Esophagus (tissue), 2 donors: Measurements from ENCODE around the gene PTCH2. TPM values are rescaled to one million over a fixed set of nuclear protein-coding genes. Genes with fewer than 3 reads are reported as not detected.
A peak's percentile ranks its signal among the peaks of the same experiment; 100 is the strongest.
"Not testable (repeated sequence)": the region's sequence is repeated elsewhere in the genome, so short reads cannot be mapped to it uniquely, and the experiment has no call there.

Experiments
- H3K27ac ChIP-seq, 2 donors: one replicate each; pipeline ENCODE4 v1.5.1; 2013; ENCODE audit warnings: low read depth in 2 of 2, mild to moderate bottlenecking in 2 of 2, inconsistent platforms in 1 of 2, low read length in 1 of 2, moderate library complexity in 1 of 2
- H3K27me3 ChIP-seq, 2 donors: one replicate each; pipeline ENCODE4 v1.6.1; 2013; ENCODE audit warnings: low read length in 2 of 2, control low read depth in 1 of 2, mild to moderate bottlenecking in 1 of 2; ENCODE audit not compliant: insufficient read depth in 2 of 2, control insufficient read depth in 1 of 2
- H3K36me3 ChIP-seq, 2 donors: one replicate each; pipeline ENCODE4 v1.6.1; 2013; ENCODE audit warnings: low read length in 1 of 2; ENCODE audit not compliant: control insufficient read depth in 2 of 2, insufficient read depth in 2 of 2
- H3K4me1 ChIP-seq, 2 donors: one replicate each; pipeline ENCODE4 v1.6.1; 2013; ENCODE audit warnings: low read length in 1 of 2; ENCODE audit not compliant: control insufficient read depth in 2 of 2, insufficient read depth in 2 of 2
- H3K4me3 ChIP-seq, 2 donors: one replicate each; pipeline ENCODE4 v1.5.1; 2013; ENCODE audit warnings: low read length in 2 of 2, mild to moderate bottlenecking in 2 of 2, low read depth in 1 of 2, moderate library complexity in 1 of 2
- H3K9me3 ChIP-seq, 2 donors: one replicate each; pipeline ENCODE4 v1.6.1; 2013; ENCODE audit warnings: mild to moderate bottlenecking in 2 of 2, low read depth in 1 of 2, low read length in 1 of 2, moderate library complexity in 1 of 2; ENCODE audit not compliant: control insufficient read depth in 2 of 2, insufficient read depth in 1 of 2
- WGBS, 2 donors: extraction: QIAGEN DNeasy Blood & Tissue Kit; methylation state at CpG; one replicate each; pipeline ENCODE4 v1.1.7; 2013; 5-methylcytosine and 5-hydroxymethylcytosine counted together
- polyA plus RNA-seq, 2 donors: library from polyadenylated mRNA; stranded (reverse); fragments of 200-250 nt; gene quantifications; one replicate each; pipeline ENCODE4 v1.2.3, GENCODE V29; 2013
- donor health status: healthy with polysubstance abuse.
- donor health status: Bipolar disorder and iron deficiency.

Gene PTCH2
- polyA plus RNA-seq, 2 donors = 0.34 to 0.71 TPM

GRCh38 chr1:44848456-44849181, 5.6 kb upstream of the PTCH2 start:
- no peaks in the 10 kb centered on the region for H3K27me3 ChIP-seq
- peaks cover 0 to 2% of the 10 kb centered on the region in 2 donors for H3K36me3 ChIP-seq
- no peaks in the 10 kb centered on the region for H3K4me1 ChIP-seq
- H3K4me3 ChIP-seq = no peak overlapping the region
- H3K9me3 ChIP-seq = no peaks in the 10 kb centered on the region
- WGBS, 2 donors = 82 to 86% methylated on average over 7 of the region's 7 CpGs
- no peak overlapping the region for H3K27ac ChIP-seq

- no peaks in the 10 kb centered on the region for H3K27me3 ChIP-seq
- no peak overlapping the region for H3K27ac ChIP-seq
- 77 to 91% methylated on average over 1 of the region's 1 CpG for WGBS, 2 donors
These were observed 4.8 kb upstream of the PTCH2 start for GRCh38 chr1:44847845-44848244.

DNA sequence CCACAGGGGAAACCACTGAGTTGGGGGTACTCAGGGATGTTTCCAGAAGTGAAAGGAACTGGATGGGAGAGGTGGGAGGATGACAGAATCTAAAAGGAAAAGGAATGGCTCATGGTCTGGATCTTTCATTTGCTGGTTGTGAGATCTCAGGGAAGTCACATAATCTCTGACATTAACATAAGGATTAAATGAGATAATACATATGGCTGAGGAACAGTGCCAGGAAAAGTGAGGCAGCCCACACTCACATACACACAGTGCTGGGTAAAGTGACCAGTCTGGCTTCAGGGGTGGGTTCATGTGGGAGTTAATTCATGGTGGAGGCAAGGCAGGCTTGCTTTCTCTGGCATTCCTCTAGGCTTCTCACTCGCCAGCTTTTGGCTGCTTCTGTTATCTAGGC, 3.9 kb upstream of the PTCH2 start:
- no peak overlapping the region for H3K27ac ChIP-seq
- no peaks in the 10 kb centered on the region for H3K27me3 ChIP-seq
- H3K4me1 ChIP-seq = peaks cover 0 to 3% of the 10 kb centered on the region in 2 donors
- H3K4me3 ChIP-seq = no peak overlapping the region
- 88 to 93% methylated on average over 1 of the region's 1 CpG for WGBS, 2 donors
- H3K9me3 ChIP-seq = no peaks in the 10 kb centered on the region
- H3K36me3 ChIP-seq = peaks cover 0 to 2% of the 10 kb centered on the region in 2 donors

More at GRCh38 chr1:44847845-44848244, 4.8 kb upstream of the PTCH2 start:
- H3K9me3 ChIP-seq = no peaks in the 10 kb centered on the region
- no peaks in the 10 kb centered on the region for H3K4me1 ChIP-seq
- no peak overlapping the region for H3K4me3 ChIP-seq
- H3K36me3 ChIP-seq = peaks cover 0 to 2% of the 10 kb centered on the region in 2 donors

DNA sequence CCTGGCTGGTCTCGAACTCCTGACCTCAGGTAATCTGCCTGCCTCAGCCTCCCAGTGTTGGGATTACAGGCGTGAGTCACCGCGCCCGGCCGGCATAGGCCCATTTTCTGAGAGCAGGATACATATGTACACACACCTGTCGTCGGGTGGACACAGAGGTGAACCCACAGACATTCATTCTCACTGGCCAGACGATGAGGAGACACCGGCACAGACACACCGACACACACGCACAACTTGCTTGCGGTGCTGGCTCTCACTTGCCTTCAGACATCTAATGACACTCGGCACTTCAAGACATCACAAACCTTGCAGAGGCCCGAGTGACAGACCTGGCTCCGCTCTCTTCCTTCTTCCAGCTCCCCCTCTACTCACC, 579 bp downstream of the PTCH2 start:
- WGBS, 2 donors = 45 to 46% methylated on average over 16 of the region's 16 CpGs
- H3K27me3 ChIP-seq = no peaks in the 10 kb centered on the region
- H3K4me3 ChIP-seq = peak overlapping the region; percentile 44 to 51
- no peak overlapping the region for H3K27ac ChIP-seq
- H3K9me3 ChIP-seq = no peaks in the 10 kb centered on the region
- peaks cover 0 to 3% of the 10 kb centered on the region in 2 donors for H3K4me1 ChIP-seq
- H3K36me3 ChIP-seq = no peaks in the 10 kb centered on the region

GRCh38 chr1:44839576-44839975, 3.5 kb downstream of the PTCH2 start:
- Histone ChIP-seq H3K4me1 (peaks cover 0 to 3% of the 10 kb centered on the region in 2 donors), H3K4me3 (no peak overlapping the region), H3K36me3 (no peaks in the 10 kb centered on the region), H3K27ac (no peak overlapping the region), H3K27me3 (no peaks in the 10 kb centered on the region), H3K9me3 (no peaks in the 10 kb centered on the region)
- 64 to 65% methylated on average over 4 of the region's 4 CpGs for WGBS, 2 donors

DNA sequence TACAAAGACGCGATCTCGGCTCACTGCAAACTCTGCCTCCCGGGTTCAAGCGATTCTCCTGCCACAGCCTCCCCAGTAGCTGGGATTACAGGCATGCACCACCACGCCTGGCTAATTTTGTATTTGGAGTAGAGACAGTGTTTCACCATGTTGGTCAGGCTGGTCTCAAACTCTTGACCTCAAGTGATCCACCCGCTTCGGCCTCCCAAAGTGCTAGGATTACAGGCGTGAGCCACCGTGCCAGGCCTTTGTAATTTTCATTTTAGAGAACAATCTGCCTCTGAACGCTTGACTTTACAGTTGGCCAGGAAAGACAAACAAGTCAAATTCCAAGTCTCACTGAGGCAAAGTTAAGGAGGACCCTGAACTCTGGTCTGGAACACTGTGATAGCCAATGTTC, 4.8 kb downstream of the PTCH2 start:
- 87 to 94% methylated on average over 11 of the region's 11 CpGs for WGBS, 2 donors
- not testable (repeated sequence) for H3K27me3 ChIP-seq, H3K4me3 ChIP-seq, H3K9me3 ChIP-seq, H3K27ac ChIP-seq, H3K36me3 ChIP-seq, H3K4me1 ChIP-seq

GRCh38 chr1:44835738-44836675, 7.0 kb downstream of the PTCH2 start:
- H3K27me3 ChIP-seq = no peaks in the 10 kb centered on the region
- H3K4me3 ChIP-seq = no peak overlapping the region
- H3K27ac ChIP-seq = no peak overlapping the region
- no peaks in the 10 kb centered on the region for H3K36me3 ChIP-seq
- H3K4me1 ChIP-seq = no peaks in the 10 kb centered on the region
- H3K9me3 ChIP-seq = no peaks in the 10 kb centered on the region
- 62 to 63% methylated on average over 23 of the region's 23 CpGs for WGBS, 2 donors

DNA sequence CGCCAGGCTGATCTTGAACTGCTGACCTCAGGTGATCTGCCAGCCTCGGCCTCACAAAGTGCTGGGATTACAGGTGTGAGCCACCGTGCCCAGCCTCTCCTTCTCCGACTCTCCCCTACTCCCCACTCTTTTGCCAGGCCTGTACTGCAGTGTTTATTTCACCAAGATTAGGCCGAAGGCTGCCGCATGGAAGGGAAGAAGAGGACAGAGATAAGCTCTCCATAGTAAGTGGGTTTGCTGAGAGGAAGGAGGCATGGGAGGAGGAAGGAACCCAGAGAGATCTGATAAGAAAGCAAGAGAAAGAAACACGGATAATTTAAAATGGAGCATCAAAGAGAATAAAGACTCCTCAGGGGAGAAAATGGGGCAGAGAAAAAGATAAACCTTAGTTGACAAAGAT, 8.7 kb downstream of the PTCH2 start:
- Histone ChIP-seq H3K27ac (no peak overlapping the region), H3K4me1 (no peaks in the 10 kb centered on the region), H3K36me3 (no peaks in the 10 kb centered on the region), H3K4me3 (no peak overlapping the region), H3K27me3 (no peaks in the 10 kb centered on the region), H3K9me3 (no peaks in the 10 kb centered on the region)
- 76 to 78% methylated on average over 7 of the region's 7 CpGs for WGBS, 2 donors

- no peak overlapping the region for H3K27ac ChIP-seq
These were observed 10.9 kb downstream of the PTCH2 start for GRCh38 chr1:44832056-44832705.

More at GRCh38 chr1:44832056-44832705, 10.9 kb downstream of the PTCH2 start:
- no peaks in the 10 kb centered on the region for H3K36me3 ChIP-seq
- H3K9me3 ChIP-seq = no peaks in the 10 kb centered on the region
- WGBS, 2 donors = 68 to 73% methylated on average over 13 of the region's 13 CpGs
- H3K4me3 ChIP-seq = no peak overlapping the region
- no peaks in the 10 kb centered on the region for H3K4me1 ChIP-seq
- no peaks in the 10 kb centered on the region for H3K27me3 ChIP-seq
